NCI-H1048 (cell line): ENCODE measurements around the gene C7orf57.
"Not testable (repeated sequence)": the region's sequence is repeated elsewhere in the genome, so short reads cannot be mapped to it uniquely, and the experiment has no call there.

Experiments used
- DNase-seq: peaks from one replicate; lab custom pipeline; 2025; lab: John Stamatoyannopoulos, UW

Gene C7orf57

DNA sequence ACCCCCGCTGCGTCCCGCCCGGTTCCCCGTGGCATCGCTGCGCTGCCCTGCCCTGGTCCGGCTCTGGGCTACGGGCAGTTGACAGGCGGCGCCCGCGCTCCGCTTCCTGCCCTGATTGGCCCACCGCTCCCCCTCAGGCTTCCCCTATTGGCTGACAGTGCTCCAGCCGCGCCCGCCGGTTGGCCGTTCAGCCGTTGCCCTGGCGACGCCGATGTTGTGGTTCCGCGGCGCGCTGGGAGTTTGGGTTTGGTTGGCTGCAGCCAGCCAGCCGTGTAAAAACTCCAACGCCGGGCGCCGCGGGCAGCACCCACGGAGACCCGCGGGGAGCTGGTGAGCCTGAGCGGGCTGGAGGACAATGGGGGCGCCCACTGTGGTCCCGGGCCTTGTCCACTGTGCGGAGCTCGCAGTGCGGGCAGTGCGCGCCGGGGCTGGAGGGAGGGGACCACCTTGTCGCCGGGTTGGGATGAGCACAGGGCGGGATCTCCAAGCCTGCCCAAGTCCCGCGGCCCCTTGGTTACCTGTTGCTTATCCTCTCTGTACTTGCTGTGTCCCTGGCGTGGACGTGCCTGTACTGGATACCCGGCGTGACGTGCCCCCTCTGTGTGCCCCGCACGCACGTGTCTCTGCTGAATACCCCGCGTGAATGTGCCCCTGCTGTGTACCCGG is at the start of gene C7orf57:
TSS of gene C7orf57 (plus strand) at position 243 of the 666 bp plus-strand sequence. CDS start 766 bp downstream, outside the sequence.
- DNase-seq = peak; percentile 66

GRCh38 chr7:47988496-47989386 is 46.6 kb upstream of the C7orf57 start:
- no peak for DNase-seq

GRCh38 chr7:47989607-47990400 is 45.5 kb upstream of the C7orf57 start:
- not testable (repeated sequence) for DNase-seq

GRCh38 chr7:47990592-47990991 is 44.8 kb upstream of the C7orf57 start:
- DNase-seq = no peak

DNA sequence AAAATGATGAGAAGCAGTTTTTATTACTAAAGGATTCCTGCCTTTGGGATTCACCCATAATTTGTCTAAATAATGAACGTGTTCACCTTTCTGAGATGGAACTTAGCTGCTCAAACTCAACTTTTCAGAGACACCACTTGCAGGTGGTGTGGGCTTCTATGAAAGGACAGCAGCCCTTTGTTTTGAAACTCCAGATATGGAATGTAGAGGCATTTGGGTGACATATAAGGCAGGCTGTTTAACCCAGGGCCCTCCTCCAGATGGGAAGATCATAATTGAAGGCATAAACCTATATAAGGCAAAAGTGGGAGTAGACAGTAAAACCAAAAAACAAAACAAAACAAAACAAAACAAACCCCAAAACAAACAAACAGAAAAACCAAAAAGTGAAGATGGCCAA is 44.1 kb upstream of the C7orf57 start:
- DNase-seq = no peak

DNA sequence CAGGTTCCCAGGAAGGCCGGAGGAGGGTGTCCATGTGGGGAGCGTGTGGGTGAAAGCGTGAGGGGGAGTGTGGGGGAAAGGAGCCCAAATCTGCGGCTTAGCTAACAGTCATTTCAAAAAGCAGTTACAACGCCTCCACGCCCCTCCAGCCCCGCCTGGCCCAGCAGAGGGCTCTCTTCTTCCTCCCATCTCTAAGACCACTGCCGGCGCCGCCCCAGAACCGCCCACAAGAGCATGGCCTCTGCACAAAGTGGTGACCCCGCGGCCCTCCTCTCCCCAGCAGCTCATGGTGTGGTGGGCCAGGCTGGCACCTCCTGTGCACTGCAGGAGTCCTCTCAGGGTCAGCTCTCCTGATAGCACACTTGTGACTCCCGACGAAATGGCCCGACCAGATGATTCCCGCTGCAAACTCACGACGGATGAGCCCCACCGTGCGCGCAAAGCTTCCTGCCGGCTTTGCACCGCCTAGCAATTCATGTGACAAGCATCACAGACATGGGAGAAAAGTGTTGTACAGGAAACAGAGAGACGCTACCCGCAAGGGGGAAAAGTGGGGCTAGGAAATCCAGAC is 43.5 kb upstream of the C7orf57 start:
- no peak for DNase-seq

GRCh38 chr7:47992446-47992845 is 42.9 kb upstream of the C7orf57 start:
- DNase-seq = no peak

- no peak for DNase-seq
Observed at GRCh38 chr7:47999413-47999812, 35.9 kb upstream of the C7orf57 start.

DNA sequence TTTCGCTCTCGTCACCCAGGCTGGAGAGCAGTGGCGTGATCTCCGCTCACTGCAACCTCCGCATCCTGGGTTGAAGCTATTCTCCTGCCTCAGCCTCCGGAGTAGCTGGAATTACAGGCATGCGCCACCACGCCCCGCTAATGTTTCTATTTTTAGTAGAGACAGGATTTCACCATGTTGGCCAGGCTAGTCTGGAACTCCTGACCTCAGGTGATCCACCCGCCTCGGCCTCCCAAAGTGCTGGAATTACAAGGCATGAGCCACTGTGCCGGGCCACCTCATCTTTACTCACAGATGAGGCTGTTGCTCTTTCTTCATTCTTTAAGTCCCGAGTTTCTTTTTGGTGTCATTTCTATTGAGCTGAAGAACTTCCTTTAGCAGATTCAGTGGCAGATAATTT is 35.2 kb upstream of the C7orf57 start:
- not testable (repeated sequence) for DNase-seq

- DNase-seq = no peak
Observed at GRCh38 chr7:48004032-48004431, 31.3 kb upstream of the C7orf57 start.

GRCh38 chr7:48004638-48005037 is 30.7 kb upstream of the C7orf57 start:
- DNase-seq = no peak

- no peak for DNase-seq
Observed at GRCh38 chr7:48006866-48007265, 28.5 kb upstream of the C7orf57 start.

DNA sequence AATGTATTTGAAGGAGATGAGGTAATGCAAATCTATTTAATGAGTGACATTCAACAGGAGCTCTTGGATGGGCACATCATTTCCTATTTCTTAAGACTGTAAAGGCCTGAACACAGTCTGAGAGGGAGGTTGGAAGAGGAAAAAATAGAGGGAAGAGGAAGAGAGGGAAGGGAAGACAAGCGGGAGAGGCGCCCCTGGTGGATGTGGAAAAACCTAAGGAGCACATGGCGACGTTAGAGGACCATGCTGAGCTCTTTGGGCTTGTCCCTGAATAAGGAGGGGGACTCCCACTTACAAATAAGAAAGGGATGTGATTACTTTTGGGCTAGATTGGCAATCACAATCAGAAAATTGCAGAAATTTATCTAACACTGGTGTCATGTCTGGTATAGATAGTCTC is 26.1 kb upstream of the C7orf57 start:
- no peak for DNase-seq

GRCh38 chr7:48009954-48010353 is 25.4 kb upstream of the C7orf57 start:
- no peak for DNase-seq

GRCh38 chr7:48011323-48011722 is 24.0 kb upstream of the C7orf57 start:
- DNase-seq = no peak

DNA sequence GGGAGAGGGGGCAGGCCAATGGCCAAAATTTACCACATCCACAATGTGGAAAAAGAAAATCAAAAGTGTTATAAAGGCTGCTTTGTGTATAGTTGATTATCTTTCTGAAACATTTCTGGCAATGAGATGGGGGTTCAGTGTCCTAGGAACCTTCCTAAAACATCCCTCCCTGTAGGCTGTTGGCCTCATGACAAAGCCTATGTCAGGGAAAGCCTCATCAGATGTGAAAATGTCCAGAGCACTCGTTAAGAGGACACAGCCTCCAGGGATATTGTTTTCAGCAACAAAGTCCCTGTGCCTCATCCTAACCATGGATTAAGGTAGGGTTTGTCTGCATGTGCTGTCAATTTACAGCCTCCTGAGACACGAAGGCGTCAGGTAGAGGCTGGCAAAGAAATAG is 23.4 kb upstream of the C7orf57 start:
- DNase-seq = no peak

DNA sequence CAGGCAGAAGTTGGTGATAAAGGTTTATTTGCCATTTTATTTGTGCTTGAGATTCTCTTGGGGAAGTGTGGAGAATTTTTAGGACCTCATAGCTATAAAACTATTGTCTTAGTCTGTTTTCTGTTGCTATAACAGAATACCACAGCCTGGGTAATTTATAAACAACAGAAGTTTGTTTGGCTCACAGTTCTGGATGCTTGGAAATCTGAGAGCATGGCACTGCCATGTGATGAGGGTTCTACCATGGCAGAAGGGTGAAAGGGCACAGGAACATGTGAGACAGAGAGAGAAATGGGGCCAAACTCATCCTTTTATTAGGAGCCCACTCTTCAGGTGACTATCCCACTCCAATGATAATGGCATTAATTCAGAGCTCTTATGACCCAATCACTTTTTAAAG is 18.7 kb upstream of the C7orf57 start:
- DNase-seq = no peak

GRCh38 chr7:48017674-48018073 is 17.7 kb upstream of the C7orf57 start:
- DNase-seq = no peak

DNA sequence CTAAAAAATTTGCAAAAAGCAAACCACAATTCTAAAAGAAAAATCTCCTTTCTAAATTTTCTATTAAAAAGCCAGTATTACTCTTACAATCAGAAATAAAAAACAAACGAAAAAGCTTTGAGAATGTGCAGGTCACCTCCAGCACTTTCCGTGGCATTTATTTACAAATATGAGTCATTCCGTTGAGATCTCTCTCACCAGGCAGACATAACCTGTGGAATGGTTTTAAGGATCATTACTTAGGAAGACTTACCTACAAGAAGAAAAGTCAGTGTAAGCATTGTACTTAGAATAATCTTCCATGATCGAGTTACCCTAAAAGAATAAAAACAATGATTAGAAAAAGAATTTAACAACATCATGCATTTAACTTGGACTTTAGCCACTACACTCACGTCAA is 9.7 kb upstream of the C7orf57 start:
- no peak for DNase-seq

DNA sequence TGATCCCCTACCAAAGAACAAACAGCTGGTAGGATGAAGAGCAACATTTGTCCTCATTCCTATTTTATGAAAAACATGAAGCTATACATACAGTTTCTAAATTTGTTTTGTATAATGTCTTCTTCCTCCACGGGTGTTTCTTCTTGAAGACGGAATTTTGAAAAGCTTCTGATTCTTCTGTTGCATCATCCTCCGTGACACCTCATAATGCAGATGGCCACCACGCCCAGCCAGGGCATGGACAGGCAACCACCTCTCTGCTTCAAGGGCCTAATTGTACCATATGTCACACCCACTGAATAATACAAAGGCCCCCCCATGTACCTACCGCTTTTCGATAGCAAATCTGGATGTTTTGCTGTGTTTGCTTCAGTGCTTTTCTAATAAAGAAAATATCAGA is 6.4 kb upstream of the C7orf57 start, which contains the start of gene SUN3:
TSS of gene SUN3 (minus strand) at position 170 of the 400 bp plus-strand sequence. CDS start at position 1, 169 bp downstream.
- no peak for DNase-seq

DNA sequence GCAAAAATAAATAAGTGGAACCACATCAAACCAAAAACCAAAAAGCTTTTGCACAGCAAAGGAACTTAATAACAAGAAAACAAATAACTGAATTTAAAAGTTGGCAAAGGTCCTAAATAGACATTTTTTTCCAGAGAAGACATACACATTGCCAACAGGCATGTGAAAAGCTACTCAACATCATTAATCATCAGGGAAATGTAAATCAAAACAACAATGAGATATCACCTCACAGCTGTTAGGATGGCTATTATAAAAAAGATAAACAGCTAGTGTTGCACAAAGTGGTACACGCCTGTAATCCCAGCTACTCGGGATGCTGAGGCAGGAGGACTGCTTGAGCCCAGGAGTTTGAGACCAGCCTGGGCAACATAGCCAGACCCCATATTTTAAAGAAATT is 4.2 kb upstream of the C7orf57 start:
- no peak for DNase-seq

DNA sequence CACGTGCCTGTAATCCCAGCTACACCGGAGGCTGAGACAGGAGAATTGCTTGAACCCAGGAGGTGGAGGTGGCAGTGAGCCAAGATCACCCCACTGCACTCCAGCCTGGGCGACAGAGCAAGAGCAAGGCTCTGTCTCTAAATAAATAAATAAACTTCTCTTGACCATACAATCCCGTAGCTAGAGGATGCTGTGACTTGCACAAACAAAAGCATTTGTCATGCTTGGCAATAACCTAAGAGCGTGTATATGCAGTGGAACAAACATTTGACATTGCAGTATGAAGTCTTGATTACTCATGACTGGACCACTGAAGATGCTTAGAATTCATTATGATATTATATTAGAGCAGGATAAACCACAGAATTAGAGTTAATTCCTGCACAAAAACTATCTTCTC is 1.4 kb upstream of the C7orf57 start:
- DNase-seq = no peak
